H9 (cell line): Measurements from ENCODE around the gene PEX14. TPM values are rescaled to one million over a fixed set of nuclear protein-coding genes. Genes with fewer than 3 reads are reported as not detected.

Experiments used
- DNase-seq: peaks from one replicate; pipeline ENCODE4 v3.0.0-alpha.2; 2017
- H2AFZ ChIP-seq: one replicate; pipeline ENCODE4 v1.6.1; 2013; ENCODE audit warnings: mild to moderate bottlenecking, low read length, control low read depth, moderate library complexity
- H2AK5ac ChIP-seq: 2 replicates; pipeline ENCODE4 v1.6.1; 2013; ENCODE audit warnings: low read length, control low read depth, mixed read lengths; ENCODE audit not compliant: insufficient read length
- H2BK120ac ChIP-seq: one replicate; pipeline ENCODE4 v1.6.1; 2013; ENCODE audit warnings: low read depth, mild to moderate bottlenecking, low read length, control low read depth, inconsistent platforms; ENCODE audit not compliant: poor library complexity, severe bottlenecking
- H2BK12ac ChIP-seq: 2 replicates; pipeline ENCODE4 v1.6.1; 2013; ENCODE audit warnings: low read length, control low read depth, mixed read lengths, low read depth; ENCODE audit not compliant: insufficient read length
- H2BK15ac ChIP-seq: 2 replicates; pipeline ENCODE4 v1.6.1; 2013; ENCODE audit warnings: low read depth, low read length, control low read depth
- H2BK20ac ChIP-seq: one replicate; pipeline ENCODE4 v1.6.1; 2013; ENCODE audit warnings: low read depth, mild to moderate bottlenecking, low read length, control low read depth, inconsistent platforms; ENCODE audit not compliant: poor library complexity, severe bottlenecking
- H2BK5ac ChIP-seq: 2 replicates; pipeline ENCODE4 v1.6.1; 2013; ENCODE audit warnings: low read length, control low read depth, mixed read lengths; ENCODE audit not compliant: insufficient read length
- H3K14ac ChIP-seq: 2 replicates; pipeline ENCODE4 v1.6.1; 2013; ENCODE audit warnings: low read length, control low read depth; ENCODE audit not compliant: insufficient read depth
- H3K18ac ChIP-seq: 2 replicates; pipeline ENCODE4 v1.6.1; 2013; ENCODE audit warnings: low read depth, mild to moderate bottlenecking, mixed read lengths, low read length, control low read depth; ENCODE audit not compliant: insufficient read length
- H3K23ac ChIP-seq: 2 replicates; pipeline ENCODE4 v1.6.1; 2013; ENCODE audit warnings: low read length, control low read depth, mixed read lengths, low read depth; ENCODE audit not compliant: insufficient read length
- H3K23me2 ChIP-seq: 2 replicates; pipeline ENCODE4 v1.6.1; 2013; ENCODE audit warnings: low read depth, mild to moderate bottlenecking, mixed read lengths, low read length, control low read depth; ENCODE audit not compliant: insufficient read length, poor library complexity, severe bottlenecking
- H3K27ac ChIP-seq: 2 replicates; pipeline ENCODE4 v1.5.1; 2013; ENCODE audit warnings: low read length, control low read depth, mixed read lengths, low read depth; ENCODE audit not compliant: insufficient read length
- H3K27me3 ChIP-seq: 2 replicates; pipeline ENCODE4 v1.6.1; 2013; ENCODE audit warnings: low read length, control low read depth, inconsistent platforms; ENCODE audit not compliant: insufficient read depth
- H3K4ac ChIP-seq: 2 replicates; pipeline ENCODE4 v1.6.1; 2013; ENCODE audit warnings: low read depth, mild to moderate bottlenecking, control low read depth, inconsistent platforms, low read length, moderate library complexity
- H3K4me1 ChIP-seq: 2 replicates; pipeline ENCODE4 v1.6.1; 2013; ENCODE audit warnings: low read length, control low read depth, inconsistent platforms; ENCODE audit not compliant: insufficient read depth
- H3K4me2 ChIP-seq: 2 replicates; pipeline ENCODE4 v1.6.1; 2013; ENCODE audit warnings: low read length, control low read depth, mixed read lengths; ENCODE audit not compliant: insufficient read length, insufficient read depth
- H3K56ac ChIP-seq: 2 replicates; pipeline ENCODE4 v1.6.1; 2013; ENCODE audit warnings: low read depth, mild to moderate bottlenecking, mixed read lengths, low read length, control low read depth; ENCODE audit not compliant: insufficient read length
- H3K79me1 ChIP-seq: 2 replicates; pipeline ENCODE4 v1.6.1; 2013; ENCODE audit warnings: low read depth, mild to moderate bottlenecking, moderate library complexity, low read length, control low read depth, inconsistent platforms; ENCODE audit not compliant: insufficient read depth, poor library complexity, severe bottlenecking
- H3K79me2 ChIP-seq: 2 replicates; pipeline ENCODE4 v1.6.1; 2013; ENCODE audit warnings: low read length, control low read depth, inconsistent platforms; ENCODE audit not compliant: insufficient read depth
- H3K9ac ChIP-seq: 2 replicates; pipeline ENCODE4 v1.6.1; 2013; ENCODE audit warnings: low read length, control low read depth, mixed read lengths; ENCODE audit not compliant: insufficient read length; ENCODE audit errors: extremely low read depth
- H3K9me3 ChIP-seq: one replicate; pipeline ENCODE4 v1.6.1; 2013; ENCODE audit warnings: low read depth, low read length, inconsistent platforms; ENCODE audit not compliant: control insufficient read depth
- H3T11ph ChIP-seq: one replicate; pipeline ENCODE4 v1.6.1; 2013; ENCODE audit warnings: mild to moderate bottlenecking, low read length, control low read depth, inconsistent platforms
- H4K20me1 ChIP-seq: one replicate; pipeline ENCODE4 v1.6.1; 2013; ENCODE audit not compliant: control insufficient read depth, insufficient read length, insufficient read depth
- H4K5ac ChIP-seq: 2 replicates; pipeline ENCODE4 v1.6.1; 2013; ENCODE audit warnings: low read depth, mild to moderate bottlenecking, mixed read lengths, low read length, control low read depth; ENCODE audit not compliant: insufficient read length
- H4K8ac ChIP-seq: replicated peaks from 2 replicates; pipeline ENCODE4 v1.6.1; 2013; ENCODE audit warnings: low read length, control low read depth, mixed read lengths, low read depth; ENCODE audit not compliant: insufficient read length
- H4K91ac ChIP-seq: 2 replicates; pipeline ENCODE4 v1.6.1; 2013; ENCODE audit warnings: low read depth, mild to moderate bottlenecking, moderate library complexity, mixed read lengths, low read length, control low read depth; ENCODE audit not compliant: insufficient read length
- H3K27ac Mint-ChIP-seq, 3 experiments: 2 replicates in 2 of 3; 3 replicates in 1 of 3; pipeline ENCODE4 v1.8.0; 2020 to 2021; ENCODE audit warnings: mixed read lengths in 3 of 3, mild to moderate bottlenecking in 1 of 3, moderate library complexity in 1 of 3
- H3K27me3 Mint-ChIP-seq: 2 replicates; pipeline ENCODE4 v1.8.0; 2021; ENCODE audit warnings: low read depth, mild to moderate bottlenecking, moderate library complexity, mixed read lengths
- H3K36me3 Mint-ChIP-seq, 3 experiments: 2 replicates in 2 of 3; 3 replicates in 1 of 3; pipeline ENCODE4 v1.8.0; 2020 to 2021; ENCODE audit warnings: low read depth in 3 of 3, mixed read lengths in 3 of 3; ENCODE audit not compliant: insufficient read depth in 1 of 3
- H3K4me1 Mint-ChIP-seq, 2 experiments: 2 replicates each; pipeline ENCODE4 v1.8.0; 2020; ENCODE audit warnings: mixed read lengths in 2 of 2
- H3K4me3 Mint-ChIP-seq, 2 experiments: 2 replicates in 1 of 2; 3 replicates in 1 of 2; pipeline ENCODE4 v1.8.0; 2020 to 2021; ENCODE audit warnings: mild to moderate bottlenecking in 2 of 2, mixed read lengths in 2 of 2, moderate library complexity in 1 of 2
- H3K9me3 Mint-ChIP-seq, 2 experiments: 2 replicates in 1 of 2; 3 replicates in 1 of 2; pipeline ENCODE4 v1.8.0; 2020; ENCODE audit warnings: mild to moderate bottlenecking in 2 of 2, mixed read lengths in 2 of 2, moderate library complexity in 1 of 2
- CTCF ChIP-seq: fragments of 200-600 bp; sonication (generic); conservative IDR thresholded peaks from 3 replicates; pipeline ENCODE4 v1.8.0; 2021; ENCODE audit warnings: antibody characterized with exemption, mild to moderate bottlenecking
- WGBS: extraction: QIAGEN DNeasy Blood & Tissue Kit; methylation state at CpG from one replicate; pipeline ENCODE4 v1.1.7; 2013; ENCODE audit warnings: missing lambda C conversion rate, low lambda C conversion rate, mixed read lengths; ENCODE audit not compliant: insufficient read length; ENCODE audit errors: extremely low coverage; 5-methylcytosine and 5-hydroxymethylcytosine counted together
- total RNA-seq: library from RNA; stranded (reverse); gene quantifications from 2 replicates; pipeline ENCODE4 v1.2.1, GENCODE V29; 2021

Gene PEX14
- total RNA-seq, 1 experiment from 2014 or later = 23.9 TPM

- H4K8ac ChIP-seq = no peak overlapping the region
- Mint-ChIP-seq H3K36me3 (peaks cover 3 to 17% (median 5%) of the 10 kb centered on the region in 3 experiments; a peak in 5 of 7 replicates), H3K9me3 (no peaks in the 10 kb centered on the region), H3K4me3 (no peak overlapping the region), H3K27ac (peak overlapping the region in 1 of 3 experiments; percentile 96; a peak in 1 of 7 replicates), H3K4me1 (peaks cover 24 to 35% of the 10 kb centered on the region in 2 experiments), H3K27me3 (no peaks in the 10 kb centered on the region)
- no peak overlapping the region for H2BK15ac ChIP-seq
- no peaks in the 10 kb centered on the region for H3K79me2 ChIP-seq
- H2AFZ ChIP-seq = no peak overlapping the region
- no peak overlapping the region for H3K18ac ChIP-seq
- no peak overlapping the region for H2BK5ac ChIP-seq
- H3K4me2 ChIP-seq = no peak overlapping the region
- H3T11ph ChIP-seq = no peak overlapping the region
- no peak overlapping the region for H2BK120ac ChIP-seq
- no peaks in the 10 kb centered on the region for H3K79me1 ChIP-seq
- H4K20me1 ChIP-seq = no peaks in the 10 kb centered on the region
- TF ChIP-seq CTCF = no peak
- no peaks in the 10 kb centered on the region; the same call in 1 of the 2 replicates for H3K4me1 ChIP-seq
- no peaks in the 10 kb centered on the region for H3K9me3 ChIP-seq
- no peak overlapping the region for H2BK12ac ChIP-seq
- H3K27ac ChIP-seq = no peak overlapping the region
- H4K5ac ChIP-seq = no peak overlapping the region
- no peak overlapping the region; the same call in 1 of the 2 replicates for H3K14ac ChIP-seq
- H3K4ac ChIP-seq = no peak overlapping the region
- no peaks in the 10 kb centered on the region for H3K27me3 ChIP-seq
- WGBS = no CpG with 5 or more reads among the region's 7 CpGs
- no peak overlapping the region for H2AK5ac ChIP-seq
- H3K9ac ChIP-seq = no peak overlapping the region
- no peaks in the 10 kb centered on the region for H3K23me2 ChIP-seq
- H2BK20ac ChIP-seq = no peak overlapping the region
- H3K23ac ChIP-seq = no peak overlapping the region
- H3K56ac ChIP-seq = no peak overlapping the region
- H4K91ac ChIP-seq = no peak overlapping the region
- DNase-seq = no peak
Measured at GRCh38 chr1:10628685-10629084, 153.9 kb downstream of the PEX14 start.
